ENCODE results near the gene RABGEF1. TPM values are rescaled to one million over a fixed set of nuclear protein-coding genes. Genes with fewer than 3 reads are reported as not detected.
"Not testable (repeated sequence)": the region's sequence is repeated elsewhere in the genome, so short reads cannot be mapped to it uniquely, and the experiment has no call there.

RABGEF1 gene
- polyA plus RNA-seq, 1 donor, result 21.9 TPM

- DNase-seq, result not testable (repeated sequence)
Observed at GRCh38 chr7:66816658-66817057, 76.1 kb downstream of the RABGEF1 start.

- not testable (repeated sequence) for DNase-seq
Observed at GRCh38 chr7:66817208-66817795, 76.8 kb downstream of the RABGEF1 start.

- DNase-seq, result not testable (repeated sequence)
Observed at GRCh38 chr7:66817956-66818355, 77.4 kb downstream of the RABGEF1 start.

GRCh38 chr7:66824041-66824440, 83.5 kb downstream of the RABGEF1 start:
- no peak for DNase-seq

GRCh38 chr7:66825538-66825937, 85.0 kb downstream of the RABGEF1 start:
- not testable (repeated sequence) for DNase-seq

- no peak for DNase-seq
Observed at GRCh38 chr7:66826649-66827048, 86.1 kb downstream of the RABGEF1 start.

GRCh38 chr7:66830976-66831375, 90.4 kb downstream of the RABGEF1 start:
- not testable (repeated sequence) for DNase-seq

GRCh38 chr7:66832531-66833351, 92.2 kb downstream of the RABGEF1 start:
- DNase-seq, result no peak

GRCh38 chr7:66837007-66837406, 96.5 kb downstream of the RABGEF1 start:
- no peak for DNase-seq

- no peak for DNase-seq
Observed at GRCh38 chr7:66837661-66838060, 97.1 kb downstream of the RABGEF1 start.

- no peak for DNase-seq
Observed at GRCh38 chr7:66839814-66840213, 99.3 kb downstream of the RABGEF1 start.

- no peak for DNase-seq
Observed at GRCh38 chr7:66840316-66840715, 99.8 kb downstream of the RABGEF1 start.

- DNase-seq, result no peak
Observed at GRCh38 chr7:66841898-66842297, 101.4 kb downstream of the RABGEF1 start.

GRCh38 chr7:66843492-66843891, 103.0 kb downstream of the RABGEF1 start:
- DNase-seq, result not testable (repeated sequence)

- peak; percentile 99 for DNase-seq
Observed at GRCh38 chr7:66844552-66845378, 104.2 kb downstream of the RABGEF1 start.

GRCh38 chr7:66845379-66846095, 105.0 kb downstream of the RABGEF1 start:
- DNase-seq, result no peak

- DNase-seq, result not testable (repeated sequence)
Observed at GRCh38 chr7:66846096-66846445, 105.5 kb downstream of the RABGEF1 start.

GRCh38 chr7:66847523-66847855, 107.0 kb downstream of the RABGEF1 start:
- not testable (repeated sequence) for DNase-seq

- no peak for DNase-seq
Observed at GRCh38 chr7:66847879-66848790, 107.6 kb downstream of the RABGEF1 start.

GRCh38 chr7:66859339-66859738, 118.8 kb downstream of the RABGEF1 start:
- no peak for DNase-seq

- DNase-seq, result no peak
Observed at GRCh38 chr7:66859794-66860645, 119.5 kb downstream of the RABGEF1 start.

Data from hindlimb muscle (tissue), 1 donor.